ENCODE results near the gene RBM14. TPM values are rescaled to one million over a fixed set of nuclear protein-coding genes. Genes with fewer than 3 reads are reported as not detected.
"Not testable (repeated sequence)": the region's sequence is repeated elsewhere in the genome, so short reads cannot be mapped to it uniquely, and the experiment has no call there.

Gene RBM14
- total and polyA plus RNA-seq, 2 donors (not counting 1 experiment from before 2014, with no cell fraction given): 52.4 to 244 TPM

GRCh38 chr11:66639066-66639813 is 22.8 kb downstream of the RBM14 start:
- ATAC-seq (ENCODE audit: low read depth) (no peak), DNase-seq (peak; percentile 66)
- H3K4me3 Mint-ChIP-seq: peak overlapping the region; percentile 99
- peak overlapping the region; percentile 77 to 87 for H3K27ac ChIP-seq (ENCODE audit: low read length in 2 of 2)
- peak overlapping the region; percentile 87 for H3K9ac ChIP-seq (ENCODE audit: low read length)
- H3K4me1 ChIP-seq (ENCODE audit: control insufficient read depth in 2 of 2, insufficient read depth in 2 of 2, low read length in 2 of 2): peaks cover 49 to 59% of the 10 kb centered on the region in 2 donors
- WGBS (ENCODE audit: insufficient coverage): 3% methylated on average over 11 of the region's 27 CpGs
- peak overlapping the region; percentile 79 to 95 (median 88) for H3K4me3 ChIP-seq (ENCODE audit: control extremely low read depth in 1 of 5, extremely low read depth in 1 of 5, insufficient read depth in 1 of 5, low read depth in 2 of 5, low read length in 4 of 5)
- peaks cover 4 to 50% of the 10 kb centered on the region in 2 experiments for H3K36me3 ChIP-seq (replicated peaks in 1 of 2; ENCODE audit: control extremely low read depth in 1 of 2, control insufficient read depth in 1 of 2, extremely low read depth in 1 of 2, insufficient read depth in 2 of 2, low read length in 1 of 2)
- H3K4me1 Mint-ChIP-seq: peaks cover 71% of the 10 kb centered on the region
- H3K9me3 ChIP-seq (ENCODE audit: control extremely low read depth in 1 of 3, control insufficient read depth in 2 of 3, insufficient read depth in 1 of 3, low read length in 2 of 3): no peaks in the 10 kb centered on the region
- peaks cover 98% of the 10 kb centered on the region for H3K79me2 ChIP-seq (ENCODE audit: control insufficient read depth, insufficient read depth, low read length)
- ChIA-PET POLR2A (interaction anchor here (0.7 to 3.4 kb wide), 16 partner anchors 10 to 739 kb away, joined by 3 to 53 read pairs (median 5); partner anchors contain the start of genes DPP3, PELI3, RBM14 and RBM4B), CTCF (interaction anchor here (0.7 to 5.5 kb wide), 10 partner anchors 17 to 61 kb away, joined by 3 to 54 read pairs (median 8); partner anchors contain the start of genes CCDC87, CCS, RBM14 and RBM4B)
- intact Hi-C loops (cut with micrococcal nuclease): loop anchor here (1.0 to 2.0 kb wide), 3 partner anchors 60 to 231 kb away; partner anchors contain the start of gene DPP3
- peaks cover 74% of the 10 kb centered on the region for H4K20me1 ChIP-seq (ENCODE audit: control insufficient read depth, insufficient read depth, low read length, poor library complexity, severe bottlenecking)
- no peaks in the 10 kb centered on the region for H3K9me3 Mint-ChIP-seq (ENCODE audit: insufficient read depth)
- H2AFZ ChIP-seq (ENCODE audit: insufficient read depth, low read depth, low read length, poor library complexity, severe bottlenecking): peak overlapping the region; percentile 73
- H3K27ac Mint-ChIP-seq: peak overlapping the region; percentile 96
- H3K4me2 ChIP-seq (replicated peaks; ENCODE audit: low read depth, low read length, poor library complexity, severe bottlenecking): peak overlapping the region; percentile 89
- no peaks in the 10 kb centered on the region for H3K27me3 ChIP-seq (replicated peaks in 1 of 4; ENCODE audit: control extremely low read depth in 1 of 4, control insufficient read depth in 3 of 4, insufficient read depth in 4 of 4, low read length in 3 of 4)
- H3K27me3 Mint-ChIP-seq: no peaks in the 10 kb centered on the region
- TF ChIP-seq CTCF (IDR thresholded peaks at IDR 0.05): peak; percentile 28
- no peak for TF ChIP-seq EZH2 (IDR thresholded peaks at IDR 0.05; ENCODE audit: borderline replicate concordance, insufficient read depth, low read depth, low read length, poor library complexity, severe bottlenecking)

- Mint-ChIP-seq H3K4me3 (peak overlapping the region; percentile 99), H3K27ac (peak overlapping the region; percentile 96), H3K4me1 (peaks cover 72% of the 10 kb centered on the region)
- 86% methylated on average over 7 of the region's 10 CpGs for WGBS (ENCODE audit: insufficient coverage)
- H3K79me2 ChIP-seq (ENCODE audit: control insufficient read depth, insufficient read depth, low read length): peaks cover 98% of the 10 kb centered on the region
- CTCF ChIA-PET: interaction anchor here (1.1 to 5.5 kb wide), 5 partner anchors 22 to 51 kb away, joined by 3 to 54 read pairs (median 15); partner anchors contain the start of genes RBM14 and RBM4B
- peak overlapping the region in 4 of 5 experiments; percentile 79 to 95 (median 88) for H3K4me3 ChIP-seq (ENCODE audit: control extremely low read depth in 1 of 5, extremely low read depth in 1 of 5, insufficient read depth in 1 of 5, low read depth in 2 of 5, low read length in 4 of 5)
- H3K4me2 ChIP-seq (replicated peaks; ENCODE audit: low read depth, low read length, poor library complexity, severe bottlenecking): peak overlapping the region; percentile 89
- ATAC-seq (ENCODE audit: low read depth); H2AFZ ChIP-seq (ENCODE audit: insufficient read depth, low read depth, low read length, poor library complexity, severe bottlenecking); H3K9me3 ChIP-seq (ENCODE audit: control extremely low read depth in 1 of 3, control insufficient read depth in 2 of 3, insufficient read depth in 1 of 3, low read length in 2 of 3); H3K27me3 Mint-ChIP-seq; H3K9me3 Mint-ChIP-seq (ENCODE audit: insufficient read depth); DNase-seq; H3K27me3 ChIP-seq (replicated peaks in 1 of 4; ENCODE audit: control extremely low read depth in 1 of 4, control insufficient read depth in 3 of 4, insufficient read depth in 4 of 4, low read length in 3 of 4): not testable (repeated sequence)
- peaks cover 80% of the 10 kb centered on the region for H4K20me1 ChIP-seq (ENCODE audit: control insufficient read depth, insufficient read depth, low read length, poor library complexity, severe bottlenecking)
- H3K27ac ChIP-seq (ENCODE audit: low read length in 2 of 2): peak overlapping the region in 1 of 2 donors; percentile 41
- intact Hi-C loops (cut with micrococcal nuclease): loop anchor here (1.0 to 2.0 kb wide), 3 partner anchors 61 to 232 kb away; partner anchors contain the start of gene DPP3
- peaks cover 52 to 65% of the 10 kb centered on the region in 2 donors for H3K4me1 ChIP-seq (ENCODE audit: control insufficient read depth in 2 of 2, insufficient read depth in 2 of 2, low read length in 2 of 2)
- POLR2A ChIA-PET: interaction anchor here (0.6 to 3.4 kb wide), 5 partner anchors 20 to 94 kb away, joined by 3 to 53 read pairs (median 9); partner anchors contain the start of genes RBM14, RBM4B and ZDHHC24
- peak overlapping the region; percentile 87 for H3K9ac ChIP-seq (ENCODE audit: low read length)
- peaks cover 5 to 54% of the 10 kb centered on the region in 2 experiments for H3K36me3 ChIP-seq (replicated peaks in 1 of 2; ENCODE audit: control extremely low read depth in 1 of 2, control insufficient read depth in 1 of 2, extremely low read depth in 1 of 2, insufficient read depth in 2 of 2, low read length in 1 of 2)
These were observed 23.4 kb downstream of the RBM14 start for GRCh38 chr11:66639814-66640340.

All from B cell (primary cell).